SK-N-SH treated with all-trans-retinoic acid at 6 μM for 48 hours (cell line): ENCODE results near the gene DNAH8.

Source experiments
- CSDC2 ChIP-seq: fragments of 250-450 bp; sonication (Bioruptor Pico); IDR thresholded peaks from 2 replicates; pipeline ENCODE4 v1.5.0; 2020; ENCODE audit warnings: mild to moderate bottlenecking, moderate library complexity
- ISL1 ChIP-seq: fragments of 250-450 bp; sonication (Bioruptor Pico); IDR thresholded peaks from 2 replicates; pipeline ENCODE4 v2.1.2; 2022; ENCODE audit warnings: mild to moderate bottlenecking, moderate library complexity
- PPARA ChIP-seq: fragments of 250-450 bp; sonication (Bioruptor Pico); IDR thresholded peaks from 2 replicates; pipeline ENCODE4 v1.5.0; 2020; ENCODE audit warnings: mild to moderate bottlenecking, borderline replicate concordance
- ZFP3 ChIP-seq: fragments of 250-450 bp; sonication (Bioruptor Pico); IDR thresholded peaks from 2 replicates; pipeline ENCODE4 v1.5.0; 2020; ENCODE audit warnings: mild to moderate bottlenecking, moderate library complexity
- TF ChIP-seq, protein P1 (sequence below): fragments of 250-450 bp; sonication (Bioruptor Pico); IDR thresholded peaks from 2 replicates; pipeline ENCODE4 v1.8.0; 2020; ENCODE audit warnings: mild to moderate bottlenecking, moderate library complexity, borderline replicate concordance
- TF ChIP-seq, protein P2 (sequence below): fragments of 250-450 bp; sonication (Bioruptor Pico); IDR thresholded peaks from 2 replicates; pipeline ENCODE4 v1.5.1; 2020; ENCODE audit warnings: low read depth, mild to moderate bottlenecking, moderate library complexity

GRCh38 chr6:38973178-38974057 lies 258.3 kb downstream of the DNAH8 start:
- TF ChIP-seq ZFP3 (CRISPR knock-in tag): no peak
- TF ChIP-seq PPARA (CRISPR knock-in tag): no peak
- TF ChIP-seq, protein P1, sequence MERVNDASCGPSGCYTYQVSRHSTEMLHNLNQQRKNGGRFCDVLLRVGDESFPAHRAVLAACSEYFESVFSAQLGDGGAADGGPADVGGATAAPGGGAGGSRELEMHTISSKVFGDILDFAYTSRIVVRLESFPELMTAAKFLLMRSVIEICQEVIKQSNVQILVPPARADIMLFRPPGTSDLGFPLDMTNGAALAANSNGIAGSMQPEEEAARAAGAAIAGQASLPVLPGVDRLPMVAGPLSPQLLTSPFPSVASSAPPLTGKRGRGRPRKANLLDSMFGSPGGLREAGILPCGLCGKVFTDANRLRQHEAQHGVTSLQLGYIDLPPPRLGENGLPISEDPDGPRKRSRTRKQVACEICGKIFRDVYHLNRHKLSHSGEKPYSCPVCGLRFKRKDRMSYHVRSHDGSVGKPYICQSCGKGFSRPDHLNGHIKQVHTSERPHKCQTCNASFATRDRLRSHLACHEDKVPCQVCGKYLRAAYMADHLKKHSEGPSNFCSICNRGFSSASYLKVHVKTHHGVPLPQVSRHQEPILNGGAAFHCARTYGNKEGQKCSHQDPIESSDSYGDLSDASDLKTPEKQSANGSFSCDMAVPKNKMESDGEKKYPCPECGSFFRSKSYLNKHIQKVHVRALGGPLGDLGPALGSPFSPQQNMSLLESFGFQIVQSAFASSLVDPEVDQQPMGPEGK (CRISPR knock-in tag): no peak
- TF ChIP-seq, protein P2, sequence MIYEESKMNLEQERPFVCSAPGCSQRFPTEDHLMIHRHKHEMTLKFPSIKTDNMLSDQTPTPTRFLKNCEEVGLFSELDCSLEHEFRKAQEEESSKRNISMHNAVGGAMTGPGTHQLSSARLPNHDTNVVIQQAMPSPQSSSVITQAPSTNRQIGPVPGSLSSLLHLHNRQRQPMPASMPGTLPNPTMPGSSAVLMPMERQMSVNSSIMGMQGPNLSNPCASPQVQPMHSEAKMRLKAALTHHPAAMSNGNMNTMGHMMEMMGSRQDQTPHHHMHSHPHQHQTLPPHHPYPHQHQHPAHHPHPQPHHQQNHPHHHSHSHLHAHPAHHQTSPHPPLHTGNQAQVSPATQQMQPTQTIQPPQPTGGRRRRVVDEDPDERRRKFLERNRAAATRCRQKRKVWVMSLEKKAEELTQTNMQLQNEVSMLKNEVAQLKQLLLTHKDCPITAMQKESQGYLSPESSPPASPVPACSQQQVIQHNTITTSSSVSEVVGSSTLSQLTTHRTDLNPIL (CRISPR knock-in tag): no peak
- TF ChIP-seq ISL1 (CRISPR knock-in tag): no peak
- TF ChIP-seq CSDC2 (CRISPR knock-in tag): no peak
